ENCODE results near the gene HSP90AB1. TPM values are rescaled to one million over a fixed set of nuclear protein-coding genes. Genes with fewer than 3 reads are reported as not detected.

The HSP90AB1 gene
- polyA plus RNA-seq, 1 experiment = 943 TPM

GRCh38 chr6:44294832-44295791, 48.2 kb downstream of the HSP90AB1 start:
- H3K27ac ChIP-seq (ENCODE audit: low read depth, low read length) = no peak overlapping the region
- ChIA-PET POLR2A (interaction anchor here (0.6 to 1.6 kb wide), 4 partner anchors 10 to 669 kb away, joined by 3 to 8 read pairs (median 4); no protein-coding TSS in a partner anchor), CTCF (interaction anchor here (0.6 to 1.9 kb wide), 8 partner anchors 8 to 1487 kb away, joined by 3 to 12 read pairs (median 3); partner anchors contain the start of genes AARS2 and SLC35B2)
- H3K9me3 ChIP-seq (ENCODE audit: control insufficient read depth, insufficient read depth, low read length) = no peaks in the 10 kb centered on the region; the same call in 1 of the 2 replicates
- H3K4me3 ChIP-seq (ENCODE audit: low read depth, low read length) = no peak overlapping the region
- no peak for DNase-seq (ENCODE audit: low read depth, low spot score)
- TF ChIP-seq CTCF (IDR thresholded peaks at IDR 0.05; ENCODE audit: low read depth, low read length) = no peak
- peaks cover 62% of the 10 kb centered on the region for H3K27me3 ChIP-seq (ENCODE audit: control insufficient read depth, insufficient read depth, low read length)

GRCh38 chr6:44297063-44298038, 50.5 kb downstream of the HSP90AB1 start:
- DNase-seq (ENCODE audit: low read depth, low spot score) = no peak
- CTCF ChIA-PET = interaction anchor here (1.3 to 1.5 kb wide), 2 partner anchors 16 to 17 kb away, joined by 4 to 8 read pairs; partner anchors contain the start of gene AARS2
- POLR2A ChIA-PET = interaction anchor here (1.0 to 1.6 kb wide), 3 partner anchors 8 to 73 kb away, joined by 3 to 5 read pairs (median 3); no protein-coding TSS in a partner anchor

GRCh38 chr6:44298055-44298803, 51.3 kb downstream of the HSP90AB1 start:
- DNase-seq (ENCODE audit: low read depth, low spot score) = no peak
- Histone ChIP-seq H3K9me3 (ENCODE audit: control insufficient read depth, insufficient read depth, low read length) (no peaks in the 10 kb centered on the region; the same call in 1 of the 2 replicates), H3K27ac (ENCODE audit: low read depth, low read length) (no peak overlapping the region), H3K4me3 (ENCODE audit: low read depth, low read length) (no peak overlapping the region), H3K27me3 (ENCODE audit: control insufficient read depth, insufficient read depth, low read length) (peaks cover 35% of the 10 kb centered on the region)
- ChIA-PET CTCF (interaction anchor here (1.3 to 1.5 kb wide), 2 partner anchors 15 to 16 kb away, joined by 4 to 8 read pairs; partner anchors contain the start of gene AARS2), POLR2A (interaction anchor here (1.4 kb wide), 1 partner anchor 11 kb away, joined by 3 read pairs; no protein-coding TSS in a partner anchor)
- TF ChIP-seq CTCF (IDR thresholded peaks at IDR 0.05; ENCODE audit: low read depth, low read length) = no peak

More at GRCh38 chr6:44297063-44298038, 50.5 kb downstream of the HSP90AB1 start:
- Histone ChIP-seq H3K27me3 (ENCODE audit: control insufficient read depth, insufficient read depth, low read length) (peaks cover 41% of the 10 kb centered on the region), H3K9me3 (ENCODE audit: control insufficient read depth, insufficient read depth, low read length) (no peaks in the 10 kb centered on the region; the same call in 1 of the 2 replicates), H3K27ac (ENCODE audit: low read depth, low read length) (no peak overlapping the region), H3K4me3 (ENCODE audit: low read depth, low read length) (peak overlapping the region; percentile 50)
- TF ChIP-seq CTCF (IDR thresholded peaks at IDR 0.05; ENCODE audit: low read depth, low read length) = no peak

GRCh38 chr6:44298864-44299263, 52.0 kb downstream of the HSP90AB1 start:
- ChIA-PET CTCF (interaction anchor here (1.3 to 1.5 kb wide), 2 partner anchors 14 to 16 kb away, joined by 4 to 8 read pairs; partner anchors contain the start of gene AARS2), POLR2A (interaction anchor here (0.7 to 1.4 kb wide), 2 partner anchors 11 to 52 kb away, joined by 3 read pairs; partner anchors contain the start of gene HSP90AB1)
- no peak overlapping the region for H3K4me3 ChIP-seq (ENCODE audit: low read depth, low read length)
- TF ChIP-seq CTCF (IDR thresholded peaks at IDR 0.05; ENCODE audit: low read depth, low read length) = no peak
- no peaks in the 10 kb centered on the region; the same call in 1 of the 2 replicates for H3K9me3 ChIP-seq (ENCODE audit: control insufficient read depth, insufficient read depth, low read length)
- peaks cover 31% of the 10 kb centered on the region for H3K27me3 ChIP-seq (ENCODE audit: control insufficient read depth, insufficient read depth, low read length)
- no peak overlapping the region for H3K27ac ChIP-seq (ENCODE audit: low read depth, low read length)
- DNase-seq (ENCODE audit: low read depth, low spot score) = no peak
